OCI-LY1 (cell line): Measurements from ENCODE around the gene TNFRSF12A.
"Not testable (repeated sequence)": the region's sequence is repeated elsewhere in the genome, so short reads cannot be mapped to it uniquely, and the experiment has no call there.

Source experiments
- EZH2 ChIP-seq: fragments of 200-600 bp; sonication (generic), shearing (Covaris generic); IDR thresholded peaks from 2 replicates; pipeline ENCODE4 v1.8.0; 2017; ENCODE audit warnings: borderline replicate concordance, mixed run types, mild to moderate bottlenecking, antibody characterized with exemption, low read length, moderate library complexity, mixed read lengths
- TF ChIP-seq, protein P1 (sequence below): fragments of 200-600 bp; sonication (generic), shearing (Covaris generic); IDR thresholded peaks from 2 replicates; pipeline ENCODE4 v1.5.1; 2017; ENCODE audit warnings: mild to moderate bottlenecking, antibody characterized with exemption, low read length, moderate library complexity, mixed read lengths

DNA sequence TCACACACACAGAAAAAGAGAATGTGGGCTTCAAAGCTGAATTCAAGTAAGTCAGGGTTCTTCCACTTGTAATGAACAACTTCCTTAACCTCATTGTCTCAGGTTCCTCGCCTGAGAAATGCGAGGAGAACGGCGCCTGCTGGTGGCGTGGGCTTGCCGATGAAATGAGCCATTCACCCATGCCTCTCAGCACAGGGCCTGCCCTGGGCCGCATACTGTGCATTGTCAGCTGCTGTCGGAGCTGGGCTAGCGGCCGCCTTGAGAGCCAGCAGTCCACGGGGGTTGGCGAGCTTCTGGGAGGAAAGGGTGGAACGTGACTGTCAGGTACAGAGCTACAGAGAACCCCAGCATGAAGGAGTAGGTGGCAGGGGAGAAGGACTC is 33.2 kb downstream of the TNFRSF12A start:
- TF ChIP-seq, protein P1, sequence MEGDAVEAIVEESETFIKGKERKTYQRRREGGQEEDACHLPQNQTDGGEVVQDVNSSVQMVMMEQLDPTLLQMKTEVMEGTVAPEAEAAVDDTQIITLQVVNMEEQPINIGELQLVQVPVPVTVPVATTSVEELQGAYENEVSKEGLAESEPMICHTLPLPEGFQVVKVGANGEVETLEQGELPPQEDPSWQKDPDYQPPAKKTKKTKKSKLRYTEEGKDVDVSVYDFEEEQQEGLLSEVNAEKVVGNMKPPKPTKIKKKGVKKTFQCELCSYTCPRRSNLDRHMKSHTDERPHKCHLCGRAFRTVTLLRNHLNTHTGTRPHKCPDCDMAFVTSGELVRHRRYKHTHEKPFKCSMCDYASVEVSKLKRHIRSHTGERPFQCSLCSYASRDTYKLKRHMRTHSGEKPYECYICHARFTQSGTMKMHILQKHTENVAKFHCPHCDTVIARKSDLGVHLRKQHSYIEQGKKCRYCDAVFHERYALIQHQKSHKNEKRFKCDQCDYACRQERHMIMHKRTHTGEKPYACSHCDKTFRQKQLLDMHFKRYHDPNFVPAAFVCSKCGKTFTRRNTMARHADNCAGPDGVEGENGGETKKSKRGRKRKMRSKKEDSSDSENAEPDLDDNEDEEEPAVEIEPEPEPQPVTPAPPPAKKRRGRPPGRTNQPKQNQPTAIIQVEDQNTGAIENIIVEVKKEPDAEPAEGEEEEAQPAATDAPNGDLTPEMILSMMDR, result not testable (repeated sequence)
- TF ChIP-seq EZH2, result not testable (repeated sequence)
